Stimulated activated CD8-positive, alpha-beta memory T cell treated with anti-CD3 and anti-CD28 coated beads, Interleukin-4, amount 100 ng/mL, for 4 hours (primary cell): ENCODE data around the gene NLRC5.
A peak's percentile ranks its signal among the peaks of the same experiment; 100 is the strongest.
"Not testable (repeated sequence)": the region's sequence is repeated elsewhere in the genome, so short reads cannot be mapped to it uniquely, and the experiment has no call there.

Experiments used
- DNase-seq, 2 donors: peaks; one replicate each; pipeline ENCODE4 v3.0.0-alpha.2; 2020; ENCODE audit warnings: low read depth in 2 of 2, low spot score in 1 of 2

NLRC5 gene

GRCh38 chr16:56961851-56962281 lies 27.5 kb upstream of the NLRC5 start, which contains the start of gene CETP:
TSS of gene CETP (plus strand) at chr16:56961950. CDS start at chr16:56961980, 30 bp downstream.
- no peak for DNase-seq

DNA sequence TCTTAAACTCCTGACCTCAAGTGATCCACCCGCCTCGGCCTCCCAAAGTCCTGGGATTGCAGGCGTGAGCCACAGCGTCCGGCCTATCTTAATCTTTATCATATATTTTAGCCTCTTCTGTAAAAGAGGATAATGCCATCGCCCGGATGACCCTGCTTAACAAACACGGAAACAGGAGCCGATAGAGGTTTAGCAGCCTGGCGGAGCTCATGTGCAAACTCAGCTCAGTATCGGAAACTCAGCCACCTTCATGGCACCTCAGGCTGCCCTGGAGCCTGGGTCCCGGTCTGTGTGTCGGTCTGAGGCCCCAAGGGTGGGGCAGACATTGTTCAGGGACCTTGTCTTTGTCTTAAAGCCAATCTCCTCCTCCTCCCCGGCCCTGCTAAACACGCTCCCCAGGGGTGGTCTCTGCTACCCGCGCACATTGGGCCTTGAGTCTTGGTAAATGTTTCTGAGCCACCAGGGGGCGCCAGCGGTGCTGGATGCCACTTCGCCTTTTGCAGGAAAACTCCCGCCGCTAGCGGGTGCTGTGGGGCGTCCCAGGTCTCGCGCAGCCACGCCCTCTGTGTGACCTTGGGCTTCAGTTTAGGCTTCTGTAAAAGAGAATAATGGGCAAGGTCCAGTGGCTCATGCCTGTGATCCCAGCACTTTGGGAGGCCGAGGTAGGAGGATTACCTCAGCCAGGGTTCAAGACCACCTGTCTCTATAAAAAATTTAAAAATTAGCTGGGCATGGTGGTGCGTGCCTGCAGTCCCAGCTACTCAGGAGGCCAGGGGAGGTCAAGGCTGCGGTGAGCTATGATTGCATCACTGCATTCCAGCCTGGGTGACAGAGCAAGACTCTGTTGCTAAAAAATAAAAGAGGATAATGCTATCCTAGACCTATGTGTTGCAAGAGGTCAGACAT lies 24.9 kb upstream of the NLRC5 start:
- DNase-seq, result peak; percentile 84 to 96

GRCh38 chr16:56965149-56966092 lies 23.9 kb upstream of the NLRC5 start:
- DNase-seq, result no peak

DNA sequence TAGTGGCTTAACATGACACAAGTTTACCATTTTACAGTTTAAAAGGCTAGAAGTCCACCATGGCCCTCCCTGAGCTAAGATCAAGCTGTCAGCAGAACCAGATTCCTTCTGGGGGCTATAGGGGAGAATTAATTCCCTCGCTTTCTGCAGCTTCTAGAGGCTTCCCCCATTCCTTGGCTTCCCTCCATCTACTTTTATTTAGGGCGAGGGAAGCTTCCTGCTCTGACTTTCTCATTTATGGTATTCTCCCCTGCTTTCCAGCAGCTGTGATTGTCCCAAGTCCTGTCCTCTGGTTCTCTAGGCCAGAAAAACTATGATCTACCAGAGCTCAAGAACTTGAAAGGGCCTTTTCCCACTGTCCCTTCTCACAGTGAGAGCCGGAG lies 23.3 kb upstream of the NLRC5 start:
- DNase-seq, result no peak

GRCh38 chr16:56967733-56968132 lies 21.6 kb upstream of the NLRC5 start:
- no peak for DNase-seq

- DNase-seq, result no peak
Measured at GRCh38 chr16:56969769-56970168, 19.6 kb upstream of the NLRC5 start.

DNA sequence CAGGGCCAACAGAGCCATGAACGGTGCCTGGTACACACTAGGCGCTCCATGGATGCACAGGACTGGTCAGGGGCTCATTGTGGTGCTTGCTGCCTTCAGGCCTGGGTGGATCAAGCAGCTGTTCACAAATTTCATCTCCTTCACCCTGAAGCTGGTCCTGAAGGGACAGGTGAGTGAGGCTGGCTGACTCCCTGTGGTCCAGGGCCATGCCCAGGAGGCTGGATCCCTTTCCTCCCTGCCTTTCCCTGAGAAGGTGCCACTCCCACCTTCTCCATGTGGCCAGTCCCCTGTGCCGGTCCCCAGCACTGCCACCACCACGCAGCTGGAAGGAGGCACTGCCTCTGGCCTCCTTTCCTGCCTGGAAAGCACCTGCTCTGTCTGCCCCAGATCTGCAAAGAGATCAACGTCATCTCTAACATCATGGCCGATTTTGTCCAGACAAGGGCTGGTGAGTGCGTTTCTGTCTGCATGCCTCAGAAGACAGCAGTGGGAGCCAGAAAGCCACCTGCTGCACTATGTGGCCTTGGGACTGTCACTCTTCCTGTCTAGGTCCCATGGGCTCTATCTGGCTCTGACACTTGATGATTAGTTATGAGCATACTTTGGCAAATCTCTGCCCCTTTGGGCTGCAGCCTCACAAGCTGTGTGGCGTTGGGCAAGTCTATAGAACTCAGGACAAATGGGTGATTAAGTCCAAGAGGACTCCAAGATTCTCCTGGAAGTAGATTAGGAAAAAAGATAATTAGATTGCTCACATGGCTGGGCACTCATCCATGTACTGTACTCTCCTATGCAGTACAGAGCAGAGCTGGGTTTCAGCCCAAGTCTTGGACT lies 18.2 kb upstream of the NLRC5 start:
- DNase-seq, result no peak

- no peak for DNase-seq
Measured at GRCh38 chr16:56971768-56972043, 17.7 kb upstream of the NLRC5 start.

DNA sequence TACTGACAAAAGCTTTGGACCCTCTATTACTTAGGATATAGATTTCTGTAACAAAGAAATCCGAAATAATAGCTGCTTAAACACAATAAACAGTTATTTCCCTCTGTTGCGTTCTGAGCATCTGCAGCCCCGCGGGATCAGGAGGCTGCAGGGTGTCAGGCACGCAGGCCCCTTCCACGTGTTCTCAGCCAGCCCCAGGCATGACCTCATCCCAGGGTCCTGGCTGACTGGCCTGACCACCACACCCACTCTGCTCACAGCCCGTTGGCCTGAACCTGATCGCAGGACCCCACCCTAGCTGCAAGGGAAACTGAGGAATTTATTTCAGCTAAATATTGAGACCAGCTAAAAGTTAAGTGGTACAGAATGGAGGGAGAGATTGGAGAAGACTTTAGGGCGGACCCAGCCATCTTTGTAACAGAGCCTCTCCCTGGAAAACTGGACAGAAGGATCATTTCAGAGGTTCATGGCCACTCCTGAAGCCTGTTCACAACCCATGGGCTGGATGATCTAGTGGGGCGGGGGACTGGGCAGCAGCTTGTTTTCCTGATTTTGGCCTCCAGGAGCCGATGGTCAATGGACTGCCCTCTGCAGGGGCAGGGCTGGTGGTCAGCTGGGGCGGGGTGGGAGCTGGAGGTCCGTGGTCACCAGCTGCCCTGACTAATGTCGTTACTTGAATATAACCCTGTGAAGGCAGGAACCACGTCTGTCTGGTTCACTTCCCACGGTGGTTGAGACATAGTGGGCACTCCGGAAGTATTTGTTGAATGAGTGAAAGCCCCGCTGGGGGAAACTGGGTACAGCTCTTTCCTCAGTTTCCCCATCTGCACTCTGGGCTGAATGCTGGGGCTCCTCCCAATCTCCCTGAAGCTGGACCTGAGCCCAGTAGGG lies 16.7 kb upstream of the NLRC5 start:
- no peak for DNase-seq

DNA sequence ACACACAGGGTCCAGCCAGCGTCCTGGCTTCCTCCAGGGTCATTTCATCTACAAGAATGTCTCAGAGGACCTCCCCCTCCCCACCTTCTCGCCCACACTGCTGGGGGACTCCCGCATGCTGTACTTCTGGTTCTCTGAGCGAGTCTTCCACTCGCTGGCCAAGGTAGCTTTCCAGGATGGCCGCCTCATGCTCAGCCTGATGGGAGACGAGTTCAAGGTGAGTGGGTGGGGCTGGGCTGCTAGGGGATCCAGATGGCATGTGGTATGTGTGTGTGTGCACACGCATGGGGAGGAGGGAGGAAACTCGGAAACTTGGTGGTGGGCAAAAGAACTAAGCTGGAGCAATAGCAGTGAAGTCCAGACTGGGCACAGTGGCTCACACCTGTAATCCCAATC lies 16.1 kb upstream of the NLRC5 start:
- DNase-seq, result no peak

- DNase-seq, result not testable (repeated sequence)
Measured at GRCh38 chr16:56973899-56974298, 15.5 kb upstream of the NLRC5 start.

- DNase-seq, result no peak
Measured at GRCh38 chr16:56974549-56975300, 14.6 kb upstream of the NLRC5 start.

DNA sequence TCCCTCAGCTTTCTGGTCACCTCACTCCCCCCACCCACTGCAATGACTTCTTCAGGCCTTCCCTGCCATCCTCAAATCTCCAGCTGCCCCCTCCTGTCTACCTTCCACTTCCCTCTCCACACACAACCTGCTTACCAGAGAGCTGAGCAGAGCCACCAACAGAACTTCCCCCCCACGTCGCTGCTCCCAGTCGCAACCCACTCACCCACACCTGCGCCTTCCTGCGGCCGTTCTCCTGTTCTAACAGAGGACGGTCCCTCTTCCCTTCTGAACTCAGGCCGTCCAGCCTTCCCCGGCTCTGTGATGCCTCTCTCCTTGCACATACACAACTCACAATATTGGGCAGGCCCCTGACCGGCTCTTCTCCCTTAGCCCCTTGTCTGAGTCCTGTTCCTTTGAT lies 13.6 kb upstream of the NLRC5 start:
- no peak for DNase-seq

GRCh38 chr16:56977216-56977615 lies 12.1 kb upstream of the NLRC5 start:
- no peak for DNase-seq

GRCh38 chr16:56977823-56978430 lies 11.4 kb upstream of the NLRC5 start:
- no peak for DNase-seq

DNA sequence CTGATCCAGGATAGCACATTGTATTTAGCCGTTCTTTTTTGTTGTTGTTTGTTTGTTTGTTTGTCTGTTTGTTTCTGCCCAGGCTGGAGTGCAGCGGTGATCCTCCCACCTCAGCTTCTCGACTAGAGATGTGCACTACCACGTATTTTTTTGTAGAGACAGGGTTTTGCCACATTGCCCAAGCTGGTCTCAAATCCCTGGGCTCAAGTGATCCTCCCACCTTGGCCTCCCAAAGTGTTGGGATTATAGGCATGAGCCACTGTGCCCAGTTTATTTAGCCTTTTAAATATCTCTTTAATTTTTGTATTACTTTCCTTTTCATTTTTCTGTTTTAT lies 9.2 kb upstream of the NLRC5 start:
- DNase-seq, result no peak

GRCh38 chr16:56980792-56981724 lies 8.3 kb upstream of the NLRC5 start:
- DNase-seq, result no peak

- no peak for DNase-seq
Measured at GRCh38 chr16:56981729-56982271, 7.6 kb upstream of the NLRC5 start.
